ENCODE measurements around the gene ZKSCAN7. TPM values are rescaled to one million over a fixed set of nuclear protein-coding genes. Genes with fewer than 3 reads are reported as not detected.

Gene ZKSCAN7
- total RNA-seq, 1 donor from 2014 or later, result 19.6 TPM

DNA sequence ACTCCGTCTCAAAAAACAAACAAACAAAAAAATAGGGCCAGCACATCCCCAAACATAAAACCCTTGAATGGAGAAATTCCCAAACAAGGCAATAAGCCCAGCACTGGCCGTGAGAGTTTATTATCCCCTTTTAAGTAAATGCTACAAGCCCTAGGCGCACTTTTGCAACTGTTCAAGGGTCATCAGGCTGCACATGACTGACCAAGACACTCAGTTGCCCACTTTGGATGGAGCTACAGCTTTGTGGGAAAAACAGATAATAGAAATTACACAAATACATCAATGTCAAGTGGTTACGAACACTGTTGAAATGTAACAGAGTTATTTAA, 43.8 kb upstream of the ZKSCAN7 start:
- Mint-ChIP-seq H3K27ac (peak overlapping the region; percentile 98), H3K27me3 (ENCODE audit: low read depth) (no peaks in the 10 kb centered on the region), H3K4me3 (peak overlapping the region; percentile 90), H3K4me1 (peaks cover 25% of the 10 kb centered on the region), H3K36me3 (peaks cover 8% of the 10 kb centered on the region), H3K9me3 (peaks cover 6% of the 10 kb centered on the region)
- TF ChIP-seq, protein P1, sequence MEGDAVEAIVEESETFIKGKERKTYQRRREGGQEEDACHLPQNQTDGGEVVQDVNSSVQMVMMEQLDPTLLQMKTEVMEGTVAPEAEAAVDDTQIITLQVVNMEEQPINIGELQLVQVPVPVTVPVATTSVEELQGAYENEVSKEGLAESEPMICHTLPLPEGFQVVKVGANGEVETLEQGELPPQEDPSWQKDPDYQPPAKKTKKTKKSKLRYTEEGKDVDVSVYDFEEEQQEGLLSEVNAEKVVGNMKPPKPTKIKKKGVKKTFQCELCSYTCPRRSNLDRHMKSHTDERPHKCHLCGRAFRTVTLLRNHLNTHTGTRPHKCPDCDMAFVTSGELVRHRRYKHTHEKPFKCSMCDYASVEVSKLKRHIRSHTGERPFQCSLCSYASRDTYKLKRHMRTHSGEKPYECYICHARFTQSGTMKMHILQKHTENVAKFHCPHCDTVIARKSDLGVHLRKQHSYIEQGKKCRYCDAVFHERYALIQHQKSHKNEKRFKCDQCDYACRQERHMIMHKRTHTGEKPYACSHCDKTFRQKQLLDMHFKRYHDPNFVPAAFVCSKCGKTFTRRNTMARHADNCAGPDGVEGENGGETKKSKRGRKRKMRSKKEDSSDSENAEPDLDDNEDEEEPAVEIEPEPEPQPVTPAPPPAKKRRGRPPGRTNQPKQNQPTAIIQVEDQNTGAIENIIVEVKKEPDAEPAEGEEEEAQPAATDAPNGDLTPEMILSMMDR (IDR thresholded peaks at IDR 0.05; ENCODE audit: unreplicated experiment), result no peak
- DNase-seq (ENCODE audit: low spot score in 2 of 2, unreplicated experiment in 2 of 2), result no peak

- TF ChIP-seq, protein P1 (IDR thresholded peaks at IDR 0.05; ENCODE audit: unreplicated experiment), result no peak
- no peaks in the 10 kb centered on the region for H3K9me3 Mint-ChIP-seq
- no peaks in the 10 kb centered on the region for H3K36me3 Mint-ChIP-seq
- no peak overlapping the region for H3K27ac Mint-ChIP-seq
- DNase-seq (ENCODE audit: low spot score in 2 of 2, unreplicated experiment in 2 of 2), result no peak
- peaks cover 25% of the 10 kb centered on the region for H3K4me1 Mint-ChIP-seq
- no peak overlapping the region for H3K4me3 Mint-ChIP-seq
- H3K27me3 Mint-ChIP-seq (ENCODE audit: low read depth), result no peaks in the 10 kb centered on the region
Observed at GRCh38 chr3:44513513-44513912, 41.5 kb upstream of the ZKSCAN7 start.

DNA sequence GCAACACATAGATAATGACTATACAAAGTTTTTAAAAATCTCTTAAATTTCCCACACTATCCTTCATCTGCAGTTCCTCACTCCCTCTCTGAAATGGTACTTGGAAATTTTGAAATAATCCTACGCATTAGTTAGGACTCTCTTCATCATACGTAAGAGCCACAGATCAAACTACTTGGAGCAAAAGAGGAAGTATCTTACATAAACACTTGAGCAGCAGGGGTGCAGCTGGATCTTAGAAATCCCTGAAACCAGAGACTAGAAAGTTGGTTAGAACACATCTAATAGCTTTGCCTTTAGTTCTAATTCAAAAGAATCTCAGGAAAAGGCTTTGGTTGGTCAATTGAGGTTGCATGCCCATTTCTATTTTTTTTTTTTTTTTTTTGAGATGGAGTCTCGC, 38.8 kb upstream of the ZKSCAN7 start:
- H3K4me3 Mint-ChIP-seq, result no peak overlapping the region

DNA sequence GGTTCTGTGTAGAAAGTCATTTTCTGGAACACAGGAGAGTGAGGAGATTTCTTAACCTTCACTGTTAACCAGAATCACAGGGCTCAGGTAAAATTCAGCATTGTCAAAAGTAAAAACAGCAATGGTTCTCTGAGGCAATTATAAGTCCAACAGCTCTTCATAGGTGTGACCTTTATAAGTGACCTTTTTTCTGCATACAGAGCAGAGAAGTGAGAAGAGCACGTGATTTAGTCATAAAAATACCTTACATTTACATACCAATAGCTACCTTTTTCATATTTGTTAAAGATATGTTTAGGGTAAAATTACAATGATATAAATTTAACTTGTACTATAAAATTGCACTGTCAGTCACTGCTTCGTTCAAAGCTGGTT, 36.2 kb upstream of the ZKSCAN7 start:
- TF ChIP-seq, protein P1 (IDR thresholded peaks at IDR 0.05; ENCODE audit: unreplicated experiment), result no peak
- H3K27ac Mint-ChIP-seq, result no peak overlapping the region
- DNase-seq (ENCODE audit: low spot score in 2 of 2, unreplicated experiment in 2 of 2), result no peak
- no peaks in the 10 kb centered on the region for H3K36me3 Mint-ChIP-seq
- no peak overlapping the region for H3K4me3 Mint-ChIP-seq
- no peaks in the 10 kb centered on the region for H3K27me3 Mint-ChIP-seq (ENCODE audit: low read depth)
- H3K9me3 Mint-ChIP-seq, result no peaks in the 10 kb centered on the region
- H3K4me1 Mint-ChIP-seq, result no peaks in the 10 kb centered on the region

More for the DNA sequence above, 38.8 kb upstream of the ZKSCAN7 start:
- Mint-ChIP-seq H3K4me1 (peaks cover 10% of the 10 kb centered on the region), H3K27ac (no peak overlapping the region), H3K27me3 (ENCODE audit: low read depth) (no peaks in the 10 kb centered on the region), H3K36me3 (no peaks in the 10 kb centered on the region), H3K9me3 (no peaks in the 10 kb centered on the region)
- TF ChIP-seq, protein P1 (IDR thresholded peaks at IDR 0.05; ENCODE audit: unreplicated experiment), result no peak
- DNase-seq (ENCODE audit: low spot score in 2 of 2, unreplicated experiment in 2 of 2), result no peak

DNA sequence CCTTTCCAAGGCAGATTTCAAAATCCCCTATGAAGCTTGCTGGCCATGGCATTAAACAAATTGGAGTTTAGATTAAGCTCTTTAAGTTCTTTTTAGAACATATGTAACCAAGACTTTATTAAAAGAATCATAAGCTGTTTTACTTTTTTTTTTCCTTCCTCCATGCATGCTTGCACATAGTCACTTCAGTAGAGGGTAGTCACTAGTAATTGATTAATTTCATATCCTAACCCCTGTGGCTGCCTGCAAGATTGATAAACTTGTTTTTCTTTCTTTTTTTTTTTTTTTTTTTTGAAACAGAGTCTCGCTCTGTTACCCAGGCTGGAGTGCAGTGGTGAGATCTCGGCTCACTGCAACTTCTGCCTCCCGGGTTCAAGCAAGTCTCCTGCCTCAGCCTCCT, 33.3 kb upstream of the ZKSCAN7 start:
- Mint-ChIP-seq H3K9me3 (no peaks in the 10 kb centered on the region), H3K4me1 (no peaks in the 10 kb centered on the region), H3K4me3 (no peak overlapping the region), H3K27ac (no peak overlapping the region), H3K36me3 (no peaks in the 10 kb centered on the region), H3K27me3 (ENCODE audit: low read depth) (peaks cover 2% of the 10 kb centered on the region)
- DNase-seq (ENCODE audit: low spot score in 2 of 2, unreplicated experiment in 2 of 2), result no peak
- TF ChIP-seq, protein P1 (IDR thresholded peaks at IDR 0.05; ENCODE audit: unreplicated experiment), result no peak

GRCh38 chr3:44522494-44522933, 32.5 kb upstream of the ZKSCAN7 start:
- Mint-ChIP-seq H3K27me3 (ENCODE audit: low read depth) (peaks cover 5% of the 10 kb centered on the region), H3K36me3 (no peaks in the 10 kb centered on the region), H3K9me3 (no peaks in the 10 kb centered on the region), H3K27ac (no peak overlapping the region), H3K4me1 (no peaks in the 10 kb centered on the region), H3K4me3 (no peak overlapping the region)
- TF ChIP-seq, protein P1 (IDR thresholded peaks at IDR 0.05; ENCODE audit: unreplicated experiment), result no peak
- DNase-seq (ENCODE audit: low spot score in 2 of 2, unreplicated experiment in 2 of 2), result no peak
